Nephron (organoid): Measurements from ENCODE around the gene MAP2K7.

Experiments used
- H3K27ac Mint-ChIP-seq, 3 experiments: 2 replicates each; pipeline ENCODE4 v1.8.0; 2020; ENCODE audit warnings: mixed read lengths in 3 of 3, mild to moderate bottlenecking in 2 of 3, moderate library complexity in 1 of 3
- H3K27me3 Mint-ChIP-seq: 2 replicates; pipeline ENCODE4 v1.8.0; 2021; ENCODE audit warnings: low read depth, mild to moderate bottlenecking, moderate library complexity, mixed read lengths
- H3K36me3 Mint-ChIP-seq: 2 replicates; pipeline ENCODE4 v1.8.0; 2020; ENCODE audit warnings: low read depth, mixed read lengths
- H3K4me1 Mint-ChIP-seq: 2 replicates; pipeline ENCODE4 v1.8.0; 2020; ENCODE audit warnings: mixed read lengths
- H3K4me3 Mint-ChIP-seq, 3 experiments: 2 replicates each; pipeline ENCODE4 v1.8.0; 2020; ENCODE audit warnings: mild to moderate bottlenecking in 3 of 3, mixed read lengths in 3 of 3, moderate library complexity in 2 of 3
- H3K9me3 Mint-ChIP-seq: 2 replicates; pipeline ENCODE4 v1.8.0; 2020; ENCODE audit warnings: mixed read lengths
- TF ChIP-seq, protein P1 (sequence below), 3 experiments: fragments of 200-600 bp; sonication (generic); IDR thresholded peaks; one replicate each; pipeline ENCODE4 v1.5.0; 2021; ENCODE audit warnings: antibody characterized with exemption in 3 of 3; ENCODE audit not compliant: unreplicated experiment in 3 of 3

MAP2K7 gene

DNA sequence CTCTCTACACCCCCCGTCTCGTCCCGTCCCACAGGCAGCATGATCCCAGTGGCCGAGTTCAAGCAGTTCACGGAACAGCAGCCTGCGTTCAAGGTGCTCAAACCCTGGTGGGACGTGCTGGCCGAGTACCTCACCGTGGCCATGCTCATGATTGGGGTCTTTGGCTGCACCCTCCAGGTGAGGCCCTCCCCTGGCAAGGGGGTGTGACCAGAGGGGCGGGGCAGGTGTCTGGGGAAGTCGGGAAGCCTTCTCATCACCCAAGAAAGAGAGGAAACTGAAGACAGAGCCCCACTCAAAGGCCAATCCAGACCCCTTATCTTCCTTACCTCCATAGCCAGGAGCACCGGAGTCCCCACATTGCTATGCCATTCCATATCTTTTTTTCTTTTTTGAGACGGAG lies 8.1 kb upstream of the MAP2K7 start:
- Mint-ChIP-seq H3K4me1 (no peaks in the 10 kb centered on the region), H3K9me3 (no peaks in the 10 kb centered on the region), H3K27ac (no peak overlapping the region), H3K4me3 (no peak overlapping the region), H3K36me3 (no peaks in the 10 kb centered on the region), H3K27me3 (peaks cover 18% of the 10 kb centered on the region)
- TF ChIP-seq, protein P1, sequence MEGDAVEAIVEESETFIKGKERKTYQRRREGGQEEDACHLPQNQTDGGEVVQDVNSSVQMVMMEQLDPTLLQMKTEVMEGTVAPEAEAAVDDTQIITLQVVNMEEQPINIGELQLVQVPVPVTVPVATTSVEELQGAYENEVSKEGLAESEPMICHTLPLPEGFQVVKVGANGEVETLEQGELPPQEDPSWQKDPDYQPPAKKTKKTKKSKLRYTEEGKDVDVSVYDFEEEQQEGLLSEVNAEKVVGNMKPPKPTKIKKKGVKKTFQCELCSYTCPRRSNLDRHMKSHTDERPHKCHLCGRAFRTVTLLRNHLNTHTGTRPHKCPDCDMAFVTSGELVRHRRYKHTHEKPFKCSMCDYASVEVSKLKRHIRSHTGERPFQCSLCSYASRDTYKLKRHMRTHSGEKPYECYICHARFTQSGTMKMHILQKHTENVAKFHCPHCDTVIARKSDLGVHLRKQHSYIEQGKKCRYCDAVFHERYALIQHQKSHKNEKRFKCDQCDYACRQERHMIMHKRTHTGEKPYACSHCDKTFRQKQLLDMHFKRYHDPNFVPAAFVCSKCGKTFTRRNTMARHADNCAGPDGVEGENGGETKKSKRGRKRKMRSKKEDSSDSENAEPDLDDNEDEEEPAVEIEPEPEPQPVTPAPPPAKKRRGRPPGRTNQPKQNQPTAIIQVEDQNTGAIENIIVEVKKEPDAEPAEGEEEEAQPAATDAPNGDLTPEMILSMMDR (IDR thresholded peaks at IDR 0.05; ENCODE audit: unreplicated experiment in 3 of 3), result no peak

GRCh38 chr19:7897292-7897691 lies 6.4 kb upstream of the MAP2K7 start:
- peaks cover 6% of the 10 kb centered on the region for H3K27me3 Mint-ChIP-seq
- H3K4me1 Mint-ChIP-seq, result no peaks in the 10 kb centered on the region
- no peaks in the 10 kb centered on the region for H3K36me3 Mint-ChIP-seq

DNA sequence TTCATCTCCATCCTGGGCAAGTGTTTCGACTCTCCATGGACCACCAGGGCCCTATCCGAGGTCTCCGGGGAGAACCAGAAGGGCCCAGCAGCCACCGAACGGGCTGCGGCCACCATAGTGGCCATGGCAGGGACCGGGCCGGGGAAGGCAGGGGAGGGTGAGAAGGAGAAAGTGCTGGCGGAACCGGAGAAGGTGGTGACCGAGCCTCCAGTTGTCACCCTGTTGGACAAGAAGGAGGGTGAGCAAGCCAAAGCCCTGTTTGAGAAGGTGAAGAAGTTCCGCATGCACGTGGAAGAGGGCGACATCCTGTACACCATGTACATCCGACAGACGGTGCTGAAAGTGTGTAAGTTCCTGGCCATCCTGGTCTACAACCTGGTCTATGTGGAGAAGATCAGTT lies 4.7 kb upstream of the MAP2K7 start:
- TF ChIP-seq, protein P1 (IDR thresholded peaks at IDR 0.05; ENCODE audit: unreplicated experiment in 3 of 3), result no peak
- Mint-ChIP-seq H3K9me3 (no peaks in the 10 kb centered on the region), H3K4me1 (peaks cover 8% of the 10 kb centered on the region), H3K27me3 (peaks cover 3% of the 10 kb centered on the region), H3K27ac (no peak overlapping the region), H3K4me3 (no peak overlapping the region), H3K36me3 (no peaks in the 10 kb centered on the region)

More at GRCh38 chr19:7897292-7897691, 6.4 kb upstream of the MAP2K7 start:
- no peak overlapping the region for H3K4me3 Mint-ChIP-seq
- no peak overlapping the region for H3K27ac Mint-ChIP-seq
- TF ChIP-seq, protein P1 (IDR thresholded peaks at IDR 0.05; ENCODE audit: unreplicated experiment in 3 of 3), result no peak
- H3K9me3 Mint-ChIP-seq, result no peaks in the 10 kb centered on the region

DNA sequence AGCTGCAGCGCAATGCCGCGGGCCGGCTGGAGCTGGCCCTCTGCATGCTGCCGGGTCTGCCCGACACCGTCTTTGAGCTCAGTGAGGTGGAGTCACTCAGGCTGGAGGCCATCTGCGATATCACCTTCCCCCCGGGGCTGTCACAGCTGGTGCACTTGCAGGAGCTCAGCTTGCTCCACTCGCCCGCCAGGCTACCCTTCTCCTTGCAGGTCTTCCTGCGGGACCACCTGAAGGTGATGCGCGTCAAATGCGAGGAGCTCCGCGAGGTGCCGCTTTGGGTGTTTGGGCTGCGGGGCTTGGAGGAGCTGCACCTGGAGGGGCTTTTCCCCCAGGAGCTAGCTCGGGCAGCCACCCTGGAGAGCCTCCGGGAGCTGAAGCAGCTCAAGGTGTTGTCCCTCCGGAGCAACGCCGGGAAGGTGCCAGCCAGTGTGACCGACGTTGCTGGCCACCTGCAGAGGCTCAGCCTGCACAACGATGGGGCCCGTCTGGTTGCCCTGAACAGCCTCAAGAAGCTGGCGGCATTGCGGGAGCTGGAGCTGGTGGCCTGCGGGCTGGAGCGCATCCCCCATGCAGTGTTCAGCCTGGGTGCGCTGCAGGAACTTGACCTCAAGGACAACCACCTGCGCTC lies 3.8 kb upstream of the MAP2K7 start:
- H3K4me3 Mint-ChIP-seq, result no peak overlapping the region
- no peaks in the 10 kb centered on the region for H3K27me3 Mint-ChIP-seq
- peaks cover 11% of the 10 kb centered on the region for H3K4me1 Mint-ChIP-seq
- no peak overlapping the region for H3K27ac Mint-ChIP-seq
- H3K9me3 Mint-ChIP-seq, result no peaks in the 10 kb centered on the region
- TF ChIP-seq, protein P1 (IDR thresholded peaks at IDR 0.05; ENCODE audit: unreplicated experiment in 3 of 3), result no peak
- H3K36me3 Mint-ChIP-seq, result no peaks in the 10 kb centered on the region

DNA sequence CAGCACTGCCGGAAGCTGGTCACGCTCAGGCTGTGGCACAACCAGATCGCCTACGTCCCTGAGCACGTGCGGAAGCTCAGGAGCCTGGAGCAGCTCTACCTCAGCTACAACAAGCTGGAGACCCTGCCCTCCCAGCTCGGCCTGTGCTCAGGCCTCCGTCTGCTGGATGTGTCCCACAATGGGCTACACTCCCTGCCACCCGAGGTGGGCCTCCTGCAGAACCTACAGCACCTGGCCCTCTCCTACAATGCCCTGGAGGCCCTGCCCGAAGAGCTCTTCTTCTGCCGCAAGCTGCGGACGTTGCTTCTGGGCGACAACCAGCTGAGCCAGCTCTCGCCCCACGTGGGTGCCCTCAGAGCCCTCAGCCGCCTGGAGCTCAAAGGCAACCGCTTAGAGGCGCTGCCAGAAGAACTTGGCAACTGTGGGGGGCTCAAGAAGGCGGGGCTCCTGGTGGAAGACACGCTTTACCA lies 3.2 kb upstream of the MAP2K7 start:
- H3K36me3 Mint-ChIP-seq, result no peaks in the 10 kb centered on the region
- H3K4me3 Mint-ChIP-seq, result peak overlapping the region in 1 of 3 experiments; percentile 48
- H3K9me3 Mint-ChIP-seq, result no peaks in the 10 kb centered on the region
- H3K27me3 Mint-ChIP-seq, result no peaks in the 10 kb centered on the region
- TF ChIP-seq, protein P1 (IDR thresholded peaks at IDR 0.05; ENCODE audit: unreplicated experiment in 3 of 3), result no peak
- H3K27ac Mint-ChIP-seq, result no peak overlapping the region
- peaks cover 16% of the 10 kb centered on the region for H3K4me1 Mint-ChIP-seq

GRCh38 chr19:7900931-7901330 lies 2.7 kb upstream of the MAP2K7 start:
- H3K4me1 Mint-ChIP-seq, result peaks cover 21% of the 10 kb centered on the region
- no peak overlapping the region for H3K27ac Mint-ChIP-seq
- TF ChIP-seq, protein P1 (IDR thresholded peaks at IDR 0.05; ENCODE audit: unreplicated experiment in 3 of 3), result no peak
- H3K36me3 Mint-ChIP-seq, result no peaks in the 10 kb centered on the region
- H3K4me3 Mint-ChIP-seq, result peak overlapping the region in 1 of 3 experiments; percentile 71
- H3K9me3 Mint-ChIP-seq, result no peaks in the 10 kb centered on the region
- no peaks in the 10 kb centered on the region for H3K27me3 Mint-ChIP-seq
